Uterus (tissue), 2 donors: ENCODE measurements around the gene DCC.

Experiments used
- CTCF ChIP-seq, 4 experiments: fragments of 200-600 bp in 2 of 4; fragments of 450-650 bp in 2 of 4; sonication (generic) in 2 of 4; IDR thresholded peaks; one replicate each; pipeline ENCODE4 v1.5.1; 2016 to 2019; ENCODE audit warnings: antibody characterized with exemption in 4 of 4, mild to moderate bottlenecking in 2 of 4, moderate library complexity in 1 of 4
- POLR2A ChIP-seq, 2 donors: fragments of 450-650 bp; IDR thresholded peaks; one replicate each; pipeline ENCODE4 v1.6.1; 2016; ENCODE audit warnings: antibody characterized with exemption in 2 of 2, mild to moderate bottlenecking in 1 of 2, moderate library complexity in 1 of 2

GRCh38 chr18:52950155-52950554, 610.2 kb downstream of the DCC start:
- TF ChIP-seq POLR2A (IDR thresholded peaks at IDR 0.05) (no peak), CTCF (IDR thresholded peaks at IDR 0.05) (no peak)
